Ovary (tissue), 3 donors: ENCODE data around the gene GUCY2D.

ENCODE experiments used
- CTCF ChIP-seq, 3 donors: fragments of 450-650 bp in 2 of 3; fragments of 200-600 bp in 1 of 3; IDR thresholded peaks; one replicate each; pipeline versions ENCODE4 v1.5.1 to v1.8.0; 2016 to 2022; ENCODE audit warnings: antibody characterized with exemption in 3 of 3, mild to moderate bottlenecking in 1 of 3
- POLR2A ChIP-seq: fragments of 450-650 bp; IDR thresholded peaks from one replicate; pipeline ENCODE4 v1.6.1; 2017; ENCODE audit warnings: antibody characterized with exemption, mild to moderate bottlenecking, moderate library complexity
- donor health status: DM: no; HTN: no; CAD: no.

- TF ChIP-seq CTCF (IDR thresholded peaks at IDR 0.05), result no peak
- TF ChIP-seq POLR2A, result no peak
These were observed 60.0 kb downstream of the GUCY2D start for GRCh38 chr17:8062435-8062806.
